Frontal cortex (tissue), 4 donors: Measurements from ENCODE around the gene RAI1. TPM values are rescaled to one million over a fixed set of nuclear protein-coding genes. Genes with fewer than 3 reads are reported as not detected.
"Not testable (repeated sequence)": the region's sequence is repeated elsewhere in the genome, so short reads cannot be mapped to it uniquely, and the experiment has no call there.

Source experiments
- DNase-seq, 2 donors: peaks; one replicate each; pipeline ENCODE4 v3.0.0; 2012; ENCODE audit warnings: low spot score in 2 of 2
- FAIRE-seq: peaks from 2 replicates; lab custom pipeline; 2012; peaks lifted over from hg19 to GRCh38; lab: Jason Lieb, UNC
- total RNA-seq: library from RNA; depleted of rRNA; stranded (reverse); fragments of >200 nt; gene quantifications from one replicate; pipeline ENCODE4 v1.2.3, GENCODE V29; 2014
- donor health status: control.
- donor health status: control.
- donor health status: control.

The RAI1 gene
- total RNA-seq, 1 donor from 2014 or later, result 16.7 TPM

DNA sequence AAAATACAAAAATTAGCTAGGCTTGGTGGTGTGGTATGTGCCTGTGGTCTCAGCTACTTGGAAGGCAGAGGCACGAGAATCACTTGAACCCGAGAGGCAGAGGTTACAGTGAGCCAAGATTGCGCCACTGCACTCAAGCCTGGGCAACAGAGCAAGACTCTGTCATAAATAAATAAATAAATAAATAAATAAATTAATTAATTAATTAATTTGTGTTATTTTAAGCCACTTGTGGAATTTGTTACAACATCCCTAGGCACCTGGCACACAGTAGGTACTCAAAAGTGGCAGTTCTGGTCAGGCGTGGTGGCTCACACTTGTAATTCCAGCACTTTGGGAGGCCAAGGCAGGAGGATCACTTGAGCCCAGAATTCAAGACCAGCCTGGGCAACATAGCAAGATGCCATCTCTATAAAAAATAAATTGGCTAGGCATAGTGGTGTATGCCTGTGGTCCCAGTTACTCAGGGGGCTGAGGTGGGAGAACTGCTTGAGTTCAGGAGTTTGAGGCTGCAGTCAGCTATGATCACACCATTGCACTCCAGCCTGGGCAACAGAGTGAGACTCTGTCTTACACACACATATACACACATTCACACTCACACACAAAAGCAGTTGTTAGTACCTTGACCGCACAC, 3.1 kb upstream of the RAI1 start:
- FAIRE-seq, DNase-seq: not testable (repeated sequence)

DNA sequence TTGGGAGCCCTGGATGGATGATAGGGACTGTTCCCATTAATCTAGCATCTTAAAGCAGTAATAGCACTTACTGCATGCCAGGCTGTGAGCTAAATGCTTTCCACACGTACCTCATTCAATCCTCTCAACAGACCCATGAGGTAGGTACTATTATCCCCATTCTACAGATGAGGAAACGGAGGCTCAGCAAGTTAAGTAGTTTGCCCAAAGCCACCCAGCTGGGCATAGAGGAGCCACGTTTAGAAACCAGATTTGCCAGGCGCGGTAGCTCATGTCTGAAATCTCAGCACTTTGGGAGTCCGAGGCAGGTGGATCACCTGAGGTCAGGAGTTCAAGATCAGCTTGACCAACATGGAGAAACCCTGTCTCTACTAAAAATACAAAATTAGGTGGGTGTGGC, 2.0 kb upstream of the RAI1 start:
- no peak for FAIRE-seq
- no peak for DNase-seq

DNA sequence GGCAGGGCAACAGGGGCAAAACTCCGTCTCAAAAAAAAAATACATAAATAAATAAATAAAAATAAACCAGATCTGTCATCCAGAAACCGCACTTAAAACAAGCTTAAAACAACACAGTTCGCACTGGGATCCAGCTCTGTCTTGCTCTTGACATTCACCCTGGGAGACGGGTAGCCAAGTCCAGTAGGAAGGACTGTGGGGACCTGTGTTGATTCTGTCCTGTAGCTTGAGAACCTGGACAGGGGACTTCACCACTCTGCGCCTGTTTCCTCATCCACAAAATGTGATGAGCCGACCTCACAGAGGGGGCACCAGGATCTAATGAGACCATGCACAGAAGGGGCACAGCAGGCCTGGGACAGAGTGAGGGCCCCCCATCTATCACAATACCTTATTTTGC, 1.5 kb upstream of the RAI1 start:
- FAIRE-seq (no peak), DNase-seq (no peak)

GRCh38 chr17:17680477-17681186, 626 bp upstream of the RAI1 start:
- DNase-seq, result no peak
- FAIRE-seq, result no peak

GRCh38 chr17:17681744-17682292, 560 bp downstream of the RAI1 start:
- DNase-seq, result peak in 1 of 2 donors; percentile 64
- FAIRE-seq, result no peak

DNA sequence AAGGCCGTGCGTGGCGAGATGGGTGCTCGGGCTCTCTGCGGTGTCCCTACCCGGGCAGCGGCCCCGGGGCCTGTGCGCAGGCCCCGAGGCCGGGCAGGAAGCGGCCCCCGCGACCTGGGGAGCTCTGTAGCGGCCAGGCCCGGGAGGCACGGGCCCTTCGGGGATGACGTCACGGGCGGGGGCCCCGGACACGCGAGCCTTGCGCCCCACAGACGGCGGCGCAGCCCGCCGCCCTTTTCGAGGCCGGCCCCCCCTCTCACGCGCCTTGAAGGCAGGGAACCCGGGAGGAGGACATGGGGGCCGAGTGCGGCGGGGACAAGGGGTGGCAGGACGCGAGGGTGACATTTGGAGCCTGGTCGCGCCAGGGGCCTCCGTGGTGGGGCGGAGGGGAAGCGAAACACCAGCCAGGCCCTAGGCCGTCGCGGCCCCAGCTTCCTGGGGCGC, 1.1 kb downstream of the RAI1 start:
- DNase-seq, result peak; percentile 66 to 74
- FAIRE-seq, result no peak

- FAIRE-seq (no peak), DNase-seq (peak; percentile 59 to 76)
Measured at GRCh38 chr17:17682737-17683680, 1.8 kb downstream of the RAI1 start.

- DNase-seq (no peak), FAIRE-seq (no peak)
Measured at GRCh38 chr17:17683710-17684365, 2.6 kb downstream of the RAI1 start.

- DNase-seq (no peak), FAIRE-seq (no peak)
Measured at GRCh38 chr17:17684906-17685774, 3.9 kb downstream of the RAI1 start.

DNA sequence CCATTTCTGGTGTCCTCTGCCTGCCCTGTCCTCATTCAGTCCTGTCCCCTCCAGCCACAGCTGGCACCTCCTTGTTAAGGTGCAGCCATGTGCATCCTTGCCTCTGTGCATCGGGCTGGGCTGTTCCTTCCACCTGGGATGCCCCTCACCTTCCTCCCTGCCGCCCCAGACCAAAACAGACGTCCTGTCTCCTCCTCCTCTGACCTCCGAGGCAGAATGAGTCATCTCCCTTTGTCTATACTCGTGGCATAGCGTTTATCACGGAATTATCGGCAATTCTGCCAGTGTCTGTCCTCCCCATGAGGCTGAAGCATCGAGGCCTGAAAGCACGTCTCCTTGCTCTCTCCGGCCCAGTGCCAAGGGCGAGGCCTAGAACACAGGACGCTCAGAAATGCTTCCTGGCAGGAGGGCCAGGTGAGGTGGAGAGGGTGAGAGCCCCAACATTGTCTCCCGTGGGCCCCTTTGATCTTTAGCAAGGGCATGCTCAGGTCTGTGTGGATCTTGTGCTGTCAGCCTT, 4.6 kb downstream of the RAI1 start:
- no peak for DNase-seq
- FAIRE-seq, result no peak

DNA sequence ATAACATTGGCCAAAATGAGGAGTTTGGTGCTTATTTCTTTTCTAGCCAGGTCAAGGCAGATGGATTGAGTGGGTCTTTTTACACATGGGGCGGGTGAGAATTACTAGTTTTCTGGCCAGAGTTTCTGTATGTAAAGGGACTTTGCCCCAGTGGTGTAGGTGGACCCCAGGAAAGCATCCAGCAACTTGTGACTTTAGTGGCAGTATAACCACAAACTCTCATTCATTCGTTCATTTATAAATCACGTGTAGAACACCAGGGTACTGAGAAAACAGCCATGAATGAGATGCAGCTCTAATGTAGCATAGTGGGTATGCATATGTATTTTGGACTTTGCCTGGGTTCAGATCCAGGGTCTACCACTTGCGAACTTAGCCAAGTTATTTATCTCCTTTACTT, 8.1 kb downstream of the RAI1 start:
- no peak for FAIRE-seq
- DNase-seq, result no peak

DNA sequence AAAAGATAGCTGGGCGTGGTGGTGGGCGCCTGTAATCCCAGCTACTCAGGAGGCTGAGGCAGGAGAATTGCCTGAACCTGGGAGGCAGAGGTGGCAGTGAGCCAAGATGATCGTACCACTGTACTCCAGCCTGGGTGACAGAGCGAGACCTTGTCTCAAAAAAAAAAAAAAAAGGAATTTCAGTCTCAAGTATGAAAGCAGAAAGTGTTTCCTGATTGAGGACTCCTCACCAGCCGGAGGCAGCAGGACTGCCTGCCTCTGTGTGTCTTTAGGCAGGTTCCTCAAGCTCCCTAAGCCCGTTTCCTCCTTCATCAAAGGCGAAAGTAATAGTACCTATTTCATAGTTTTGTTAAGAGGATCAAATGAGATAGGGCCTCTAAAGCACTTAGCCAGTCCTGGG, 9.0 kb downstream of the RAI1 start:
- DNase-seq, result not testable (repeated sequence)

GRCh38 chr17:17691468-17692263, 10.4 kb downstream of the RAI1 start:
- no peak for FAIRE-seq

More for the DNA sequence above, 9.0 kb downstream of the RAI1 start:
- FAIRE-seq, result not testable (repeated sequence)

GRCh38 chr17:17692353-17693252, 11.3 kb downstream of the RAI1 start:
- FAIRE-seq (no peak), DNase-seq (no peak)

More at GRCh38 chr17:17691468-17692263, 10.4 kb downstream of the RAI1 start:
- no peak for DNase-seq

DNA sequence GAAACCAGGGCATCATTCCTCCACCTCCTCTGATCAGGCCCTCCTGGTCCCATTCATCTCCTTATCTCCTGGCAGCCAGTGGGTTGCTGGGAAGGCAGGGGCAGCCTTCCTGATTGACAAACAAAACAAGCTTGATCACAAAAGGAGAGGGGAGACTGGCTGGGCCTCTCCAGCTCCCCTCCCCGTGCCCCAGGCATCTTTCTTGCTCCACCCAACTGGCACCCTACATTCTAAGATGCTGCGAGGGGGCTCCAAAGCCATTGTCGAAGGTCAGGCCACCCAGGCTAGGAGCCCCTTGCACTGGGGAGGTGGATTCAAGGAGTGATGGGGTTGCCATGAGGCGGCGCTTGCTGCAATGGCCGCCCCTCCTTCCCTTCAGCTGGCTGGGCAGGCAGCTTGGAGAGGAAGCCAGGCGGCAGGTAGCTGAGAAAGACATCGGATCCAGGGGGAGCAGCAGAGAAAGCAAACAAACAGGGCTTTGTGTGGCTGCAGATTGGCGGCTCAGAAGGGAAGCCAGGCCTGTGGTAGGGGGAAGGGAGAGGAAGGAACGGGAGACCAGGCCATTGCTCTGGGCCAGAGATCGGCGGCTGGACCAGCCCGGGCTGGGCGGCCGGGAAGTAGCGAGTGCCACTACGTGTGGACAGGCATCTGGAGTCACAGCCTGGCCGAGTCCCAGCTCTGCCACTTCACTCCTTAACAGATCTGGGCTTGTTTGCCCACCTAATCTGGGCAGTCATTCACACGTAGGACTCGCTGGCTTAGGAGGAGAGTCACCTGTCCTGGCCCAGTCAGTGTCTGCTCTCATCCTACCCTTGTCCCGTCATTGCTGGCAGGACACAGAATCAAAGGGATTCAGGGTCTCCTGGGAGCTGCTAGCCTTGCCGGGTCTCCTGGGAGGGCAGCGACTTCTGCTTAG, 12.3 kb downstream of the RAI1 start:
- FAIRE-seq, result no peak
- DNase-seq, result peak; percentile 43 to 63
